K562 (cell line): ENCODE results near the gene KCNJ5. TPM values are rescaled to one million over a fixed set of nuclear protein-coding genes. Genes with fewer than 3 reads are reported as not detected.

ENCODE experiments used
- ATAC-seq: fragments of 200-7000 bp; cut with Tn5 transposase; 3 replicates; pipeline ENCODE4 v1.9.1; 2020; ENCODE audit warnings: moderate library complexity
- BruUV-seq: library from RNA; stranded (reverse); fragments of 400-500 nt; replicated peaks from 2 replicates; lab custom pipeline; 2021; lab: Mats Ljungman, UMichigan
- CTCF ChIA-PET: fragments of 300-600 bp; formaldehyde crosslinking; extraction: SDS; loops from one replicate; lab custom pipeline; 2021; ENCODE audit warnings: low intra/inter-chr PET ratio; lab: Yijun Ruan, JAX
- POLR2A ChIA-PET: fragments of 300-600, 350-650 bp; sonication (Branson Sonifier 250); formaldehyde crosslinking; extraction: SDS; loops from one replicate; lab custom pipeline; 2021; ENCODE audit warnings: antibody characterized with exemption, inconsistent platforms; lab: Yijun Ruan, JAX
- DNase-seq, 4 experiments: peaks; one replicate each; pipeline versions ENCODE4 v3.0.0 to v3.0.0-alpha.2; 2011 to 2018; ENCODE audit warnings: low spot score in 3 of 4, mixed read lengths in 3 of 4; ENCODE audit errors: extremely low read depth in 1 of 4
- FAIRE-seq: peaks from 2 replicates; lab custom pipeline; 2011; peaks lifted over from hg19 to GRCh38; lab: Jason Lieb, UNC
- H2AFZ ChIP-seq: 2 replicates; pipeline ENCODE4 v1.6.0; 2011; ENCODE audit warnings: low read depth, low read length, control low read depth, inconsistent platforms
- H3K27ac ChIP-seq: fragments of 200-600 bp; 3 replicates; pipeline ENCODE4 v1.8.0; 2011; ENCODE audit warnings: low read depth, mild to moderate bottlenecking, control low read depth, inconsistent platforms, low read length, moderate library complexity, mixed read lengths; ENCODE audit errors: extremely low read depth
- H3K27me3 ChIP-seq, 2 experiments: fragments of 300-600 bp in 1 of 2; 2 replicates in 1 of 2; 3 replicates in 1 of 2; pipeline versions ENCODE4 v1.6.0 to v1.8.0; 2011; ENCODE audit warnings: inconsistent platforms in 2 of 2, low read length in 2 of 2, mild to moderate bottlenecking in 1 of 2, mixed read lengths in 1 of 2, moderate library complexity in 1 of 2; ENCODE audit not compliant: control insufficient read depth in 2 of 2, insufficient read depth in 2 of 2
- H3K36me3 ChIP-seq: fragments of 300-600 bp; 3 replicates; pipeline ENCODE4 v1.8.0; 2011; ENCODE audit warnings: mild to moderate bottlenecking, low read length, inconsistent platforms; ENCODE audit not compliant: control insufficient read depth, insufficient read depth
- H3K4me1 ChIP-seq, 2 experiments: fragments of 200-600 bp in 1 of 2; replicated peaks in 1 of 2; 2 replicates in 1 of 2; 3 replicates in 1 of 2; pipeline versions ENCODE4 v1.5.1 to v1.8.0; 2011; ENCODE audit warnings: inconsistent platforms in 2 of 2, low read length in 2 of 2, mild to moderate bottlenecking in 1 of 2, mixed read lengths in 1 of 2, moderate library complexity in 1 of 2; ENCODE audit not compliant: control insufficient read depth in 2 of 2, insufficient read depth in 2 of 2
- H3K4me2 ChIP-seq: 2 replicates; pipeline ENCODE4 v1.6.1; 2011; ENCODE audit warnings: low read length, control low read depth, inconsistent platforms, mixed read lengths; ENCODE audit not compliant: insufficient read depth
- H3K4me3 ChIP-seq: fragments of 200-600 bp; sonication (generic), shearing (Covaris generic); 2 replicates; pipeline ENCODE4 v1.5.1; 2016; ENCODE audit warnings: control low read depth, inconsistent platforms
- H3K79me2 ChIP-seq: fragments of 200-600 bp; 3 replicates; pipeline ENCODE4 v1.8.0; 2011; ENCODE audit warnings: low read length, inconsistent platforms; ENCODE audit not compliant: control insufficient read depth, insufficient read depth
- H3K9ac ChIP-seq, 2 experiments: 2 replicates each; pipeline versions ENCODE4 v1.6.0 to v1.6.1; 2011; ENCODE audit warnings: low read depth in 2 of 2, low read length in 2 of 2, control low read depth in 1 of 2, inconsistent platforms in 1 of 2, mild to moderate bottlenecking in 1 of 2, mixed read lengths in 1 of 2; ENCODE audit not compliant: insufficient read depth in 1 of 2
- H3K9me1 ChIP-seq: one replicate; pipeline ENCODE4 v1.6.0; 2011; ENCODE audit warnings: inconsistent platforms, mild to moderate bottlenecking, low read length, moderate library complexity; ENCODE audit not compliant: control insufficient read depth, insufficient read depth
- H3K9me3 ChIP-seq: replicated peaks from 2 replicates; pipeline ENCODE4 v1.5.1; 2011; ENCODE audit warnings: low read depth, low read length, inconsistent platforms; ENCODE audit not compliant: control insufficient read depth, insufficient read depth
- H4K20me1 ChIP-seq: replicated peaks from 2 replicates; pipeline ENCODE4 v1.6.1; 2011; ENCODE audit warnings: low read length, inconsistent platforms, mixed read lengths; ENCODE audit not compliant: control insufficient read depth, insufficient read depth
- BMI1 ChIP-seq: fragments of 150-350 bp; IDR thresholded peaks from 2 replicates; pipeline ENCODE4 v1.6.1; 2014; ENCODE audit warnings: low read length
- BRD9 ChIP-seq: fragments of 450-650 bp; IDR thresholded peaks from 2 replicates; pipeline ENCODE4 v1.6.1; 2018; ENCODE audit warnings: low read depth; ENCODE audit not compliant: partially characterized antibody
- DMBX1 ChIP-seq: fragments of 250-450 bp; sonication (Bioruptor Pico); IDR thresholded peaks from 2 replicates; pipeline ENCODE4 v1.8.0; 2022; ENCODE audit warnings: inconsistent platforms, mild to moderate bottlenecking, moderate library complexity, borderline replicate concordance
- FOXP1 ChIP-seq: sonication (generic); formaldehyde crosslinking; IDR thresholded peaks from 2 replicates; pipeline ENCODE4 v1.8.0; 2022; ENCODE audit warnings: mild to moderate bottlenecking, missing genetic modification reagents
- GTF2E2 ChIP-seq: fragments of 200-800 bp; sonication (Bioruptor generic); IDR thresholded peaks from 2 replicates; pipeline ENCODE4 v1.6.1; 2016; ENCODE audit warnings: missing genetic modification characterization, missing compliant biosample characterization
- HLTF ChIP-seq: fragments of 450-650 bp; IDR thresholded peaks from 2 replicates; pipeline ENCODE4 v1.6.1; 2016
- HNRNPH1 ChIP-seq: fragments of 200-400 bp; formaldehyde crosslinking; optimal IDR thresholded peaks from 2 replicates; pipeline ENCODE3; 2017; ENCODE audit warnings: low read depth, mild to moderate bottlenecking, low read length, moderate library complexity
- POLR2A ChIP-seq: fragments of 450-650 bp; conservative IDR thresholded peaks from 2 replicates; pipeline ENCODE4 v1.6.1; 2016
- RBM39 ChIP-seq: fragments of 200-400 bp; formaldehyde crosslinking; optimal IDR thresholded peaks from 2 replicates; pipeline ENCODE3; 2018; ENCODE audit warnings: low read depth, low read length
- SRSF7 ChIP-seq: fragments of 200-400 bp; formaldehyde crosslinking; optimal IDR thresholded peaks from 2 replicates; pipeline ENCODE3; 2017; ENCODE audit warnings: mild to moderate bottlenecking, low read depth, low read length
- ZBTB11 ChIP-seq, 3 experiments: fragments of 200-800 bp in 1 of 3; fragments of 250-450 bp in 1 of 3; fragments of 450-650 bp in 1 of 3; sonication (Bioruptor Pico) in 1 of 3; sonication (Bioruptor generic) in 1 of 3; formaldehyde crosslinking in 1 of 3; IDR thresholded peaks; 2 replicates each; pipeline versions ENCODE4 v1.6.1 to v1.8.0; 2016 to 2022; ENCODE audit warnings: mild to moderate bottlenecking in 2 of 3, missing genetic modification characterization in 2 of 3, missing compliant biosample characterization in 1 of 3, moderate library complexity in 1 of 3
- ZNF253 ChIP-seq: fragments of 250-450 bp; sonication (Bioruptor Pico); conservative IDR thresholded peaks from 2 replicates; pipeline ENCODE4 v1.6.1; 2021; ENCODE audit warnings: mild to moderate bottlenecking
- ZNF395 ChIP-seq: fragments of 200-800 bp; sonication (Bioruptor generic); IDR thresholded peaks from 2 replicates; pipeline ENCODE4 v1.6.1; 2017; ENCODE audit warnings: missing genetic modification characterization, missing compliant biosample characterization
- ZNF512 ChIP-seq: IDR thresholded peaks from 2 replicates; pipeline ENCODE4 v1.6.1; 2016; ENCODE audit warnings: missing genetic modification characterization, missing compliant biosample characterization
- WGBS: fragments of 100-300 bp; shearing (Covaris generic); methylation state at CpG from one replicate; pipeline ENCODE4 v1.1.6; 2016; ENCODE audit warnings: low coverage, mixed read lengths; ENCODE audit not compliant: insufficient coverage; ENCODE audit errors: missing lambda C conversion rate; 5-methylcytosine and 5-hydroxymethylcytosine counted together
- in situ Hi-C: fragments of 300-500 bp; cut with MboI; formaldehyde crosslinking; loops from 4 replicates; pipeline ENCODE4 v1.15.0; 2018; ENCODE audit warnings: inconsistent platforms, mixed read lengths
- intact Hi-C: fragments of 100-400 bp; cut with micrococcal nuclease; formaldehyde crosslinking; loops from 2 replicates; pipeline ENCODE4 v1.14.2; 2022
- polyA plus RNA-seq, 8 experiments: library from polyadenylated mRNA; depleted of rRNA in 4 of 8; stranded (reverse) in 5 of 8; unstranded in 3 of 8; fragments of >200 nt; fragmentation: Nextera tagmentation in 2 of 8; fragmentation: Illumina TruSeq in 1 of 8; extraction: Ambion mirVana in 2 of 8; extraction: Trizol in 1 of 8; gene quantifications; 2 replicates each; pipeline versions ENCODE4 v1.2.1 to v1.2.3, GENCODE V29; 2011 to 2014; ENCODE audit warnings: inconsistent platforms in 1 of 8, missing spikeins in 1 of 8
- total RNA-seq, 7 experiments: library from RNA; depleted of rRNA in 6 of 7; stranded (reverse); fragments of >200 nt in 6 of 7; fragmentation: Illumina TruSeq in 2 of 7; extraction: Trizol in 2 of 7; gene quantifications; 2 replicates each; pipeline versions ENCODE4 v1.2.1 to v1.2.3, GENCODE V29; 2011 to 2021; ENCODE audit warnings: low replicate concordance in 1 of 7

KCNJ5 gene
- total and polyA plus RNA-seq, 9 of the 15 experiments (the other 6 are each of a cell fraction or from before 2014, with no cell fraction given) = 0.04 TPM; not detected in 8

- intact Hi-C loops (no loop called here), in situ Hi-C loops (no loop called here)
- no peak overlapping the region for H3K9ac ChIP-seq
- H3K4me1 ChIP-seq = no peaks in the 10 kb centered on the region
- H3K27ac ChIP-seq = no peak overlapping the region
- CTCF ChIA-PET = no interaction called here
- no peaks in the 10 kb centered on the region for H3K9me1 ChIP-seq
- H3K4me3 ChIP-seq = no peak overlapping the region
- H4K20me1 ChIP-seq = no peaks in the 10 kb centered on the region
- FAIRE-seq (no peak), ATAC-seq (no peak), DNase-seq (no peak)
- POLR2A ChIA-PET = no interaction called here
- TF ChIP-seq POLR2A (no peak), HLTF (no peak), SRSF7 (no peak), DMBX1 (CRISPR knock-in tag) (no peak), BRD9 (no peak), ZNF253 (CRISPR knock-in tag) (no peak), FOXP1 (CRISPR knock-in tag) (no peak), RBM39 (no peak), ZBTB11 (CRISPR knock-in tag; IDR thresholded peaks at IDR 0.05) (no peak), HNRNPH1 (no peak), GTF2E2 (no peak), ZNF395 (CRISPR knock-in tag) (no peak), ZNF512 (tag) (no peak), BMI1 (no peak)
- BruUV-seq = no TSS peak
- 0% methylated on average over 15 of the region's 16 CpGs for WGBS
- H3K9me3 ChIP-seq = no peaks in the 10 kb centered on the region
- no peaks in the 10 kb centered on the region for H3K79me2 ChIP-seq
- peaks cover 0 to 22% of the 10 kb centered on the region in 2 experiments; a peak in 3 of 5 replicates for H3K27me3 ChIP-seq
- no peak overlapping the region for H3K4me2 ChIP-seq
- H2AFZ ChIP-seq = no peak overlapping the region
- H3K36me3 ChIP-seq = no peaks in the 10 kb centered on the region
Observed at GRCh38 chr11:128924510-128925249, 33.5 kb downstream of the KCNJ5 start.
